NB4 (cell line): ENCODE measurements around the gene OPN1SW.

Source experiments
- CTCF ChIP-seq: IDR thresholded peaks from one replicate; pipeline ENCODE4 v1.5.1; 2012; ENCODE audit warnings: low read depth, low read length
- MAX ChIP-seq: IDR thresholded peaks from 2 replicates; pipeline ENCODE4 v1.6.1; 2011; ENCODE audit warnings: low read depth, low read length
- MYC ChIP-seq: IDR thresholded peaks from 2 replicates; pipeline ENCODE4 v1.6.1; 2011; ENCODE audit warnings: low read depth, low read length
- POLR2A ChIP-seq: IDR thresholded peaks from 2 replicates; pipeline ENCODE4 v1.6.1; 2011; ENCODE audit warnings: mild to moderate bottlenecking; ENCODE audit not compliant: insufficient read length; ENCODE audit errors: extremely low read depth

GRCh38 chr7:128801003-128801402 lies 25.4 kb upstream of the OPN1SW start:
- TF ChIP-seq CTCF (no peak), POLR2A (no peak), MAX (no peak), MYC (no peak)
